DND-41 (cell line): ENCODE results near the gene FGF11.

Source experiments
- ATAC-seq: fragments of 200-7000 bp; cut with Tn5 transposase; 3 replicates; pipeline ENCODE4 v1.9.1; 2021; ENCODE audit warnings: low read depth; ENCODE audit not compliant: insufficient read depth
- DNase-seq: peaks from one replicate; pipeline ENCODE4 v3.0.0-alpha.2; 2020
- H2AFZ ChIP-seq: 2 replicates; pipeline ENCODE4 v1.6.0; 2012; ENCODE audit warnings: low read depth, low read length
- H3K27ac ChIP-seq: 2 replicates; pipeline ENCODE4 v1.5.1; 2012; ENCODE audit warnings: low read length, inconsistent platforms
- H3K27me3 ChIP-seq: fragments of 200-600 bp; sonication (generic); 2 replicates; pipeline ENCODE4 v1.6.0; 2012; ENCODE audit warnings: low read length, mild to moderate bottlenecking, inconsistent platforms; ENCODE audit not compliant: insufficient read depth, poor library complexity
- H3K36me3 ChIP-seq: 2 replicates; pipeline ENCODE4 v1.5.1; 2012; ENCODE audit warnings: low read length, inconsistent platforms; ENCODE audit not compliant: insufficient read depth
- H3K4me1 ChIP-seq: 2 replicates; pipeline ENCODE4 v1.5.1; 2012; ENCODE audit warnings: mild to moderate bottlenecking, low read length; ENCODE audit not compliant: insufficient read depth
- H3K4me2 ChIP-seq: 2 replicates; pipeline ENCODE4 v1.6.0; 2012; ENCODE audit warnings: mild to moderate bottlenecking, moderate library complexity, low read length, inconsistent platforms; ENCODE audit not compliant: insufficient read depth
- H3K4me3 ChIP-seq, 2 experiments: fragments of 200-600 bp in 1 of 2; shearing (Covaris generic) in 1 of 2; 2 replicates each; pipeline ENCODE4 v1.5.1; 2012 to 2016; ENCODE audit warnings: inconsistent platforms in 2 of 2, low read length in 2 of 2, mild to moderate bottlenecking in 2 of 2, low read depth in 1 of 2, moderate library complexity in 1 of 2
- H3K79me2 ChIP-seq: 2 replicates; pipeline ENCODE4 v1.6.0; 2012; ENCODE audit warnings: low read length, inconsistent platforms; ENCODE audit not compliant: insufficient read depth
- H3K9ac ChIP-seq: 2 replicates; pipeline ENCODE4 v1.6.0; 2012; ENCODE audit warnings: low read depth, mild to moderate bottlenecking, inconsistent platforms, low read length, moderate library complexity
- H3K9me3 ChIP-seq: 2 replicates; pipeline ENCODE4 v1.5.1; 2012; ENCODE audit warnings: low read length, moderate library complexity, mild to moderate bottlenecking, inconsistent platforms; ENCODE audit not compliant: insufficient read depth, severe bottlenecking
- H4K20me1 ChIP-seq: 2 replicates; pipeline ENCODE4 v1.6.0; 2012; ENCODE audit warnings: low read length; ENCODE audit not compliant: insufficient read depth
- CTCF ChIP-seq: IDR thresholded peaks from 2 replicates; pipeline ENCODE4 v1.5.1; 2012; ENCODE audit warnings: borderline replicate concordance, low read length, moderate library complexity, mild to moderate bottlenecking; ENCODE audit not compliant: poor library complexity, severe bottlenecking; ENCODE audit errors: extremely low read depth
- EZH2 ChIP-seq: IDR thresholded peaks from 3 replicates; pipeline ENCODE4 v1.6.1; 2012; ENCODE audit warnings: borderline replicate concordance, low read depth, mild to moderate bottlenecking, moderate library complexity, low read length, inconsistent platforms; ENCODE audit not compliant: severe bottlenecking

Gene FGF11

GRCh38 chr17:7463372-7463846 is 24.1 kb downstream of the FGF11 start:
- H3K36me3 ChIP-seq = peaks cover 53% of the 10 kb centered on the region

GRCh38 chr17:7464081-7464480 is 24.8 kb downstream of the FGF11 start:
- ATAC-seq (no peak), DNase-seq (no peak)
- Histone ChIP-seq H2AFZ (no peak overlapping the region), H3K4me2 (no peak overlapping the region), H3K9ac (no peak overlapping the region), H3K27me3 (no peaks in the 10 kb centered on the region), H3K36me3 (peaks cover 53% of the 10 kb centered on the region), H4K20me1 (peaks cover 7% of the 10 kb centered on the region; the same call in 1 of the 2 replicates), H3K9me3 (no peaks in the 10 kb centered on the region), H3K27ac (no peak overlapping the region), H3K4me3 (no peak overlapping the region), H3K4me1 (no peaks in the 10 kb centered on the region), H3K79me2 (peaks cover 12% of the 10 kb centered on the region; the same call in 1 of the 2 replicates)
- TF ChIP-seq EZH2 = no peak
- TF ChIP-seq CTCF = no peak

More at GRCh38 chr17:7463372-7463846, 24.1 kb downstream of the FGF11 start:
- no peak for DNase-seq
- Histone ChIP-seq H3K4me3 (no peak overlapping the region), H2AFZ (no peak overlapping the region), H3K4me2 (no peak overlapping the region), H3K27me3 (no peaks in the 10 kb centered on the region), H3K27ac (no peak overlapping the region), H4K20me1 (peaks cover 5% of the 10 kb centered on the region; the same call in 1 of the 2 replicates), H3K9me3 (no peaks in the 10 kb centered on the region), H3K4me1 (no peaks in the 10 kb centered on the region), H3K79me2 (peaks cover 5% of the 10 kb centered on the region; the same call in 1 of the 2 replicates), H3K9ac (no peak overlapping the region)
- no peak for TF ChIP-seq CTCF
- no peak for TF ChIP-seq EZH2
- 0 out of 3 replicates have a peak, but pooled peaks have one; percentile 10 for ATAC-seq

- TF ChIP-seq CTCF (no peak), EZH2 (no peak)
- Histone ChIP-seq H4K20me1 (peaks cover 10% of the 10 kb centered on the region; the same call in 1 of the 2 replicates), H3K36me3 (peaks cover 53% of the 10 kb centered on the region), H2AFZ (no peak overlapping the region), H3K4me1 (no peaks in the 10 kb centered on the region), H3K4me3 (no peak overlapping the region), H3K27ac (no peak overlapping the region), H3K27me3 (no peaks in the 10 kb centered on the region), H3K9ac (no peak overlapping the region), H3K79me2 (peaks cover 18% of the 10 kb centered on the region), H3K4me2 (no peak overlapping the region), H3K9me3 (no peaks in the 10 kb centered on the region)
- ATAC-seq = no peak
- no peak for DNase-seq
Measured at GRCh38 chr17:7465597-7466275, 26.4 kb downstream of the FGF11 start.
